GM12891 (cell line): ENCODE results near the gene WNT16.

ENCODE experiments used
- PAX5 ChIP-seq: IDR thresholded peaks from 2 replicates; pipeline ENCODE4 v1.6.1; 2011; ENCODE audit warnings: low read length, moderate library complexity, mild to moderate bottlenecking; ENCODE audit not compliant: insufficient read depth, severe bottlenecking
- POLR2A ChIP-seq: IDR thresholded peaks from 2 replicates; pipeline ENCODE4 v1.6.1; 2011; ENCODE audit warnings: low read depth, low read length, control low read depth
- POLR2AphosphoS5 ChIP-seq: IDR thresholded peaks from 2 replicates; pipeline ENCODE4 v1.6.1; 2011; ENCODE audit warnings: low read depth, low read length, control low read depth
- TAF1 ChIP-seq: IDR thresholded peaks from 2 replicates; pipeline ENCODE4 v1.6.1; 2011; ENCODE audit warnings: low read depth, low read length, control low read depth

DNA sequence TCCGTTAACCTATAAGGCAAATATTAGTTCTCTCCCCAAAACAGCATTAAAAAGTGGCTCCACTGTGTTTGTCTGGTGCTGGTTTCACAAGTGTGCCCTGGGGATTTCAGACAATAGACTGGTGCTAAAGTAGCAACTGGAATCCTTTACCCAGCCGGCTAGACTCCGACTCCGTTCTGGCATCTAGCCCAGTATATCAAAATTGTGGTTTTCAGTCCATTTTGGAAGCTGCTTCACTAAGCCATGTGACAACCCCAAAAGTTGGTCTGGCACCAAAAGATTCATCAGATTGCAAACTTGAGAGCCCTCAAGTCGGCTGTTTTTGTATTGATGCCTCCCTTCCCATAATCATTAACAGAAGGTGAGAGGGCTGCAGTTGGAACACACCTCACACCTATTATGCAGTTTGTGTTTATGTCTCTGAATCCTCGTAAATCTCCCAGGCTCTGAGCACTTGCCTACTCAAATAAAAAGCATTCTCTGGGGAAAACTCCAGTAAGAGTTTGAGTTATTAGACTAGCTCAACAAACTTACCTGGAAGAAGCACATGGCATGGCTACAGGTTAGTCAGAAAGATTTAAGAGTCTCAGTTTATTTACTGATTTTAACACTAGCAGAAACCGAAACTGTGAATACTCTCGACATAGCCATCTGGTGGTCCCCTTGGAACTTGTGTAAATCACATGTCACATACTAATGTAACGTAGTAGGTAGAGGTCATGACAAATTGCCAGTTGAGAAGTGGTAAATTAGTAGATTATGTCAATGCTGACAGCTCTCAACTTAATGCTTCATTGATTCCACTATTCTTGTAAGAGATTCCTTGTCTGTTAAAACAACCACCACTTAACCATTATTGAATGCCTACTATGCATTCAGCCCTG is 14.8 kb upstream of the WNT16 start:
- TF ChIP-seq TAF1 (no peak), POLR2A (no peak), POLR2AphosphoS5 (no peak), PAX5 (no peak)
